HG03066 (cell line): ENCODE data around the gene EVC2.

ENCODE experiments used
- ATAC-seq: cut with Tn5 transposase; IDR thresholded peaks from one replicate; pipeline ENCODE4 v1.9.1; 2021; ENCODE audit warnings: low read depth; ENCODE audit not compliant: unreplicated experiment

Gene EVC2

GRCh38 chr4:5683566-5683965 lies 24.8 kb downstream of the EVC2 start:
- no peak for ATAC-seq

DNA sequence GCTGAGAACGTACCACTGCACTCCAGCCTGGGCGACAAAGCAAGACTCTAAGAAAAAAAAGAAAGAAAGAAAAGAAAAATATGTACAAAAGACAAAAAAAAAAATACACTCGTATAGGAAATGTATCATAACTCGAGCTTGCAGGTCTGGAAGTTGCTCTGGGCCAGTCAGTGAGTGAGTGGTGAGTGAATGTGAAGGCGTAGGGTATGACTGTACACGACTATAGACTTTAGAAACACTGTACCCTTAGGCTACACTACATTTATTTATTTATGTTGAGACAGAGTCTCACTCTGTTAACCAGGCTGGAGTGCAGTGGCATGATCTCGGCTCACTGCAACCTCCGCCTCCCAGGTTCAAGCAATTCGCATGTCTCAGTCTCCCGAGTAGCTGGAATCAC lies 29.4 kb downstream of the EVC2 start:
- no peak for ATAC-seq

GRCh38 chr4:5676763-5677162 lies 31.6 kb downstream of the EVC2 start:
- ATAC-seq = no peak

- ATAC-seq = no peak
Measured at GRCh38 chr4:5666741-5667140, 41.6 kb downstream of the EVC2 start.

- ATAC-seq = no peak
Measured at GRCh38 chr4:5664778-5665177, 43.6 kb downstream of the EVC2 start.

DNA sequence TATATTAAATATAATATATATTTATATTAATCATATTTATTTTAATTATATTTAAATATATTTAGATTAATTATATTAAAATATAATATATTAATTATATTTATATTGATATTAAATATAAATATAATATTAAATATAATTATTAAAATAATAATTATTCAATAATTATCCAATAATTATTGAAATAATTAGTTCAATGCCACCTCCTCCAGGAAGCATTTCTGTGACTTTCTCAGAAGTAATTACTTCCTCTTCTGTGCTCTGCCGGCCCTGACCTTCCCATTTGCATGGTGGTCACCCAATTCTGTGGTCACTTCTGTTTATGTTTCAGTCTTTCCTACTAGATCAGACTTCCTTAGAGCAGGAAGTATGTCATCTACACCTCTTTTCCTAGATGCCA lies 45.8 kb downstream of the EVC2 start:
- ATAC-seq = no peak

DNA sequence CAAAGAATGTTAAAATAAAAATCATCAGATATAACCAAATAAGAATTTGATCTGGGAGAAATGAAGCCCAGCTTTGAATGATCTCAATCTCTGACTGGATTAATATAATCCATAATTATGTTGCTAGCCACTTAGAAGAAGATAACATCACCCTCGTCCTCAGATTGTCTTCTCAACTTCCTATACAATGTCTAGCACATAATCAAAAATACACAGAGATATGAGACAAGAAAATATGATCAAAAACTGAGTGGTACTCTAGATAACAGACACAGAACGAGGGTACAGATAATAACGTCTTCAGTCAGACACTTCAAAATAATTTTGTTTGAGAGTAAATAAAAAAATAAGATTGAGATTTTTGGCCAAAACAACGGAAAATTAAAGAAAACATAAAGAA lies 47.1 kb downstream of the EVC2 start:
- no peak for ATAC-seq

- ATAC-seq = no peak
Measured at GRCh38 chr4:5660185-5660584, 48.2 kb downstream of the EVC2 start.

DNA sequence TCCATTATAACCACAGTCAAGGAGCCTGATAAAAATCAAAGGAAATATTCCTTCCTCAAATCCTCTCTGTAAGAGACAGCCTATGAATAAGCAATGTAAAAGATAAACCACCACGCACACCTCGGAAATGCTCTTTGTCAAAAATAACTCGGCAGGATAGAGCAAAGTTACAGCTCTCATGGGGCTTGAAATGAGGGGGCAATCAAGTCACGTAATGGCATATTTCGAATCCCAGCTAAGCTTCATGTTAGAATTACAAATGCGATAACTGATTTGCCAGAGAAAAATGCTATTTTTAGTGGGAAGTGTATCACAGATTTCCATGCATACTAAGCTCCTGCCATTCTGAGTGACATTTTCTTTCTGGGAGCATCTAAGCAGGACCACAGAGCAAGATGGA lies 49.4 kb downstream of the EVC2 start:
- ATAC-seq = no peak

GRCh38 chr4:5656415-5656814 lies 51.9 kb downstream of the EVC2 start:
- no peak for ATAC-seq

- ATAC-seq = no peak
Measured at GRCh38 chr4:5654791-5655190, 53.6 kb downstream of the EVC2 start.

GRCh38 chr4:5651089-5651488 lies 57.3 kb downstream of the EVC2 start:
- ATAC-seq = no peak

DNA sequence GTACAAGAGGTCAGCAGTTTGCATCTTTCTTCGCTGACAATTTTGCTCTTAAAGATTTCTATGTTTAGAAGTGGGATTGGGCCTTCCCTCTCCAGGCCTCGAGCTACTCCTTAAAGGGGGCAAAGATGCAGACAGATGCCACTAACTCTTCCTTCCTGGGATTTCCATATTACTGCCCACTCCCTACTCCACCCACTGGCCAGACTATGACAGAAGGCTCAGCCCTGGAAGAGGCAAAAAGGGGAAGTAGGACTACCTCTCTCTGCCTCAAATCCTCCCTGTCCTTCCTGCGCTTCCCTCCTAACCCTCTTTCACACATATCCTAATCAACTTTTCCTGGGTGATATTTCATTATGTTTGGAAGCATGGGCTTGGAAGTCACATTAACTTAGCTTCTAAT lies 58.3 kb downstream of the EVC2 start:
- no peak for ATAC-seq

DNA sequence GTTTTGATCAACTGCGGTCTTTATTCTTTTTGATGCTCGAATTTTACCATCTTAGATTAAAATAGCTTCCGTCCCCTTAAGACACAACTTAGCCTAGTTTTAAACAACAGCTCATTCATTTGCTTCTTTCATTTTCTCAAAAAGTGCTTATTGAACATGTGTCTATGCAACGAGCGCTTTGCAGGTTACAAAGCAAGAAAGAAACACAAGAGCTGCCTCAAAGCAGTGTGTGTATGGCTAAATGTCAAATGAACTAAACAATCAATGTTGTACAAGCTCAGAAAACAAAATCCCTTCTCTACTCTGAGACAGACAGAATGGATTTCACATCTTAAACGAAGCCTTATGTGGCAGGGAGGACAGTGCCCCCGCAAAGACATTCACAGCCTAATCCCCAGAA lies 61.0 kb downstream of the EVC2 start:
- no peak for ATAC-seq

DNA sequence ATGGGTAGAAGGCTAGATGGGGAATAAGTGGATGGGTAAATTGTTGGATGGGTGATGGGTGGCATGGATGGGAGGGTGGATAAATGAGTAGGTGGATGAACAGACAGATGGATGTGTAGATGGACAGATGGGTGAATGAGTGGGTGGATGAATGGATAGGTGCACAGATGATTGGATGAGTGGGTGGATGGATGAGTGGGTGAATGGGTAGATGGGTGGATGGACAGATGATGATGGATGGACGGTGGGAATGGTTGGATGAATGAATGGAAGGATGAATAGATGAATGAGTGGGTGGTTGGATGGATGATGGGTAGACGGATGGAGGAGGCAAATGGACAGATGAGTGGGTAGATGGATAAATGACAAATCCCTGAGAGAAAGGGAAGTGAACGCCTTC lies 68.3 kb downstream of the EVC2 start:
- no peak for ATAC-seq

DNA sequence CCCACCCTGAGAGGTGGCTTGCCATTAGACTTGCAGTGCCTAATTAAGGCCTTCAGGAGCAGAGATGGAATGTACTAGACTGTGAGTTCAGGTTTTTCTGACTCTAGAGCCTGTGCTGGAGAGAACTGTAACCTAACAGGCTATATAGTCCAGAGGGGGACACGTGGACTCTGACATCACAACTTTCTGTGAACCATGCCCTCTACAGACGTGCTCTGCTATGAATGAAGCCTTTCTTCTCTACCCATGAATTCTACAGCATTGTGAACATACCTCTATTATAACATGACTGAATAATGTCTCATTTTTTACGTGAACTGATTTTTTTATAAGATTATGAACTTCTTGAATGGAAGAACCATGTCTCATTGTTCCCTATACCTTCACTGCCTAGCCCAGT lies 68.8 kb downstream of the EVC2 start:
- ATAC-seq = no peak

DNA sequence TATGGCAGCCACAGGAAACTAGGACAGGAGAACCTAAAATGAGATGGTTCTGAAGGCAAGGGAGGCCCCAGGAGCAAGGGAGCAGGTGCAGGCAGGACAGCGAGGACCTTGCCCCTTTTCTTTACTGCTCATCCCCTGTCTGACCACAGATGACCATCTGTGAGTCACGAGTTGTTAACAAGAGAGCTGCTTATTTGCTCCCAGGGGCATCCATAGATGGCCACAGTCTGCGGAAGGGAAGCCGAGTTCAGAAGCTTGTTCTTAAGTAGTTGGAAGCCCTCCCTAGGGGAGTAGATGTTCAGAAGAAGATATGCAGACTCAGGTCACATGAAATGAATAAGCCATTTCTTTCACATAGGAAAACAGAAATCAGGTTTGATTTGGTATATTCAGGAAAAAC lies 69.4 kb downstream of the EVC2 start:
- ATAC-seq = no peak

DNA sequence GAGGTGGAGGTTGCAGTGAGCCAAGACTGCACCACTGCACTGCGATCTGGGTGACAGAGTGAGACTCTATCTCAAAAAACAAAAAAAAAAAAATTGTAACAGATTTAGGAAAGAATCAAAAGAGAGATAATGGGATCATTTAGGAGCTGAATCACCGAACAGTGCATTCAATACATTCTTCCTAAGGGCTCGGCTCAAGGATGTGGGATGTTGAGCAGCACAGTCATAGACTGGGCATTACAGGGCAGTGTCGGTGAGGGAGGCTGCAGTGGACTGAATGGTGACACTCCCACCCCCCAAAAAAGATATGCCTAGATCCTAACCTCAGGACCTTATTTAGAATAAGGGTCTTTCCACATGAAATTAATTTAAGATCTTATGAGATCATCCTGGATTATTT lies 70.0 kb downstream of the EVC2 start:
- no peak for ATAC-seq

- ATAC-seq = no peak
Measured at GRCh38 chr4:5636766-5637670, 71.3 kb downstream of the EVC2 start.

GRCh38 chr4:5635826-5636195 lies 72.5 kb downstream of the EVC2 start:
- no peak for ATAC-seq

DNA sequence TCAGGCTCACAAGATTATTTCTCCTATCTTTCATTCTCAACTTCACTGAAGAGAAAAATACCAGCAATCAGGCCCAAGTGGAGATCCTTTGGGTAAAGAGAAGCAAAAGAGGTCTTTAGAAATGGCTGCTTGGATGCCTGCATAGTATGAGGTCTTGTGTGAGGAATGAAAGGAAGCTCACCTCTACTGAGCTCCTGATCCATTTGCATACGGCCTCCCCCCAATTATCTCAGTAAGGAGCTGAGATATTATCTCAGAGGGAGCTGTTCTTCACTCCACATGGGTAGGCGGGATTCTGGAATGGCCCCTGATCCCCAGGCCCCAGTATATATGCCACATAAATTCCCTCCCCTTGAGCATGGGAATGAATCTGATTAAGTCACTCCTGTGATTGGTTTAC lies 75.8 kb downstream of the EVC2 start:
- no peak for ATAC-seq

DNA sequence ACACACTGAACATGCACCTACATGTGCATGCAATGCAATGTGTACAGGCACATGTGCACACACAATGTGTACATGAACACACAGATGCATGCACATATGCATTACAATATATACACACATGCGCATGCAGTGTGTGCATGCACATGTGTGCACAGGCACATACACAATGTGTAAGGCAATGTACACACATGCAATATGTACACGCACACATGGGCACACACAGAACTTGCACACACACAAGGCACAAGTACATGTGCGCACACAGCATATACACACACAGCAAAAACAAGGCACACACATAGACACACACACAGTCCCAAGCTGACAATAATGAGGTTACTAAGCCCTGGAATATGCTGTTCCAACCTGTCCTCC lies 76.3 kb downstream of the EVC2 start:
- ATAC-seq = no peak
